HG03045 (cell line): ENCODE results near the gene ZFC3H1.

Experiments
- ATAC-seq: cut with Tn5 transposase; IDR thresholded peaks from one replicate; pipeline ENCODE4 v1.9.1; 2021; ENCODE audit warnings: mild to moderate bottlenecking, moderate library complexity; ENCODE audit not compliant: unreplicated experiment

The ZFC3H1 gene

GRCh38 chr12:71641390-71641789 lies 22.3 kb downstream of the ZFC3H1 start:
- ATAC-seq = no peak

- ATAC-seq = no peak
Observed at GRCh38 chr12:71640316-71640715, 23.3 kb downstream of the ZFC3H1 start.

GRCh38 chr12:71639341-71639760 lies 24.3 kb downstream of the ZFC3H1 start:
- no peak for ATAC-seq

GRCh38 chr12:71638499-71638898 lies 25.1 kb downstream of the ZFC3H1 start:
- ATAC-seq = no peak

- ATAC-seq = no peak
Observed at GRCh38 chr12:71636704-71637115, 26.9 kb downstream of the ZFC3H1 start.

- ATAC-seq = no peak
Observed at GRCh38 chr12:71627438-71628002, 36.1 kb downstream of the ZFC3H1 start.

GRCh38 chr12:71626768-71627167 lies 36.9 kb downstream of the ZFC3H1 start:
- no peak for ATAC-seq

GRCh38 chr12:71626098-71626497 lies 37.5 kb downstream of the ZFC3H1 start:
- ATAC-seq = no peak

GRCh38 chr12:71625476-71625875 lies 38.2 kb downstream of the ZFC3H1 start:
- ATAC-seq = no peak

- ATAC-seq = no peak
Observed at GRCh38 chr12:71621938-71622337, 41.7 kb downstream of the ZFC3H1 start.

- ATAC-seq = no peak
Observed at GRCh38 chr12:71610031-71610795, 53.4 kb downstream of the ZFC3H1 start.

GRCh38 chr12:71607494-71608330 lies 55.9 kb downstream of the ZFC3H1 start:
- no peak for ATAC-seq

GRCh38 chr12:71605039-71605438 lies 58.6 kb downstream of the ZFC3H1 start:
- ATAC-seq = no peak

GRCh38 chr12:71602761-71603577 lies 60.7 kb downstream of the ZFC3H1 start:
- ATAC-seq = no peak

- ATAC-seq = no peak
Observed at GRCh38 chr12:71601546-71601945, 62.1 kb downstream of the ZFC3H1 start.

GRCh38 chr12:71599210-71599609 lies 64.4 kb downstream of the ZFC3H1 start:
- ATAC-seq = no peak

- ATAC-seq = no peak
Observed at GRCh38 chr12:71594214-71594948, 69.3 kb downstream of the ZFC3H1 start.

GRCh38 chr12:71592841-71593240 lies 70.8 kb downstream of the ZFC3H1 start:
- no peak for ATAC-seq

GRCh38 chr12:71591601-71592000 lies 72.0 kb downstream of the ZFC3H1 start:
- ATAC-seq = no peak

- ATAC-seq = no peak
Observed at GRCh38 chr12:71589478-71589881, 74.2 kb downstream of the ZFC3H1 start.
